Dedifferentiated amniotic fluid mesenchymal stem cell (primary cell): Measurements from ENCODE around the gene RAD23A.
"Not testable (repeated sequence)": the region's sequence is repeated elsewhere in the genome, so short reads cannot be mapped to it uniquely, and the experiment has no call there.

ENCODE experiments used
- DNase-seq: peaks from one replicate; pipeline ENCODE4 v3.0.0-alpha.2; 2016; ENCODE audit errors: extremely low spot score

Gene RAD23A

GRCh38 chr19:12945479-12946091 lies at the start of gene RAD23A:
RAD23A (plus strand) TSS chr19:12945862; CDS start chr19:12945949, 87 bp downstream.
- peak; percentile 97 for DNase-seq

GRCh38 chr19:12896460-12896859 lies 49.2 kb upstream of the RAD23A start:
- DNase-seq: no peak

- no peak for DNase-seq
Measured at GRCh38 chr19:12899891-12900518, 45.7 kb upstream of the RAD23A start.

GRCh38 chr19:12907166-12907565 lies 38.5 kb upstream of the RAD23A start:
- no peak for DNase-seq

- no peak for DNase-seq
Measured at GRCh38 chr19:12912571-12912970, 33.1 kb upstream of the RAD23A start.

- peak; percentile 23 for DNase-seq
Measured at GRCh38 chr19:12913011-12913561, 32.6 kb upstream of the RAD23A start.

- DNase-seq: no peak
Measured at GRCh38 chr19:12913851-12914690, 31.6 kb upstream of the RAD23A start.

- DNase-seq: not testable (repeated sequence)
Measured at GRCh38 chr19:12915860-12916259, 29.8 kb upstream of the RAD23A start.

- no peak for DNase-seq
Measured at GRCh38 chr19:12918253-12918652, 27.4 kb upstream of the RAD23A start.

- DNase-seq: no peak
Measured at GRCh38 chr19:12921047-12921446, 24.6 kb upstream of the RAD23A start.

GRCh38 chr19:12922959-12923358 lies 22.7 kb upstream of the RAD23A start:
- no peak for DNase-seq

GRCh38 chr19:12924621-12925310 lies 20.9 kb upstream of the RAD23A start:
- no peak for DNase-seq

- DNase-seq: no peak
Measured at GRCh38 chr19:12930002-12930645, 15.5 kb upstream of the RAD23A start.

- no peak for DNase-seq
Measured at GRCh38 chr19:12932392-12933286, 13.0 kb upstream of the RAD23A start.

- DNase-seq: peak; percentile 93
Measured at GRCh38 chr19:12933287-12934072, 12.2 kb upstream of the RAD23A start, which contains the start of gene FARSA. FARSA (minus strand) TSS chr19:12933711; CDS start chr19:12933696, 15 bp downstream.

GRCh38 chr19:12935071-12935470 lies 10.6 kb upstream of the RAD23A start:
- no peak for DNase-seq

GRCh38 chr19:12936582-12936981 lies 9.1 kb upstream of the RAD23A start:
- DNase-seq: no peak

GRCh38 chr19:12937093-12937926 lies 8.4 kb upstream of the RAD23A start:
- DNase-seq: no peak
